Measurements from ENCODE around the gene SPATS2L. TPM values are rescaled to one million over a fixed set of nuclear protein-coding genes. Genes with fewer than 3 reads are reported as not detected.

Gene SPATS2L
- total RNA-seq, 3 donors from 2014 or later: 61.3 to 67.5 (median 64.5) TPM

- Histone ChIP-seq H3K27me3 (no peaks in the 10 kb centered on the region), H3K4me3 (no peak overlapping the region), H3K4me1 (no peaks in the 10 kb centered on the region), H3K9me3 (no peaks in the 10 kb centered on the region), H3K27ac (no peak overlapping the region), H3K36me3 (no peaks in the 10 kb centered on the region)
- intact Hi-C loops (cut with DNase I; ENCODE audit: low total_unique reads): no loop called here
- TF ChIP-seq POLR2A (IDR thresholded peaks at IDR 0.05): no peak
- no peak for TF ChIP-seq CTCF (IDR thresholded peaks at IDR 0.05)
- TF ChIP-seq POLR2AphosphoS5 (IDR thresholded peaks at IDR 0.05): no peak
- no peak for DNase-seq (ENCODE audit: low spot score in 2 of 2)
These were observed 147.5 kb downstream of the SPATS2L start for GRCh38 chr2:200453853-200454534.

GRCh38 chr2:200454927-200455801 lies 148.7 kb downstream of the SPATS2L start:
- intact Hi-C loops (cut with DNase I; ENCODE audit: low total_unique reads): no loop called here
- no peak for DNase-seq (ENCODE audit: low spot score in 2 of 2)
- no peak overlapping the region for H3K27ac ChIP-seq
- no peaks in the 10 kb centered on the region for H3K9me3 ChIP-seq
- H3K36me3 ChIP-seq: no peaks in the 10 kb centered on the region
- TF ChIP-seq POLR2AphosphoS5 (IDR thresholded peaks at IDR 0.05) (no peak), CTCF (IDR thresholded peaks at IDR 0.05) (no peak), POLR2A (IDR thresholded peaks at IDR 0.05) (no peak)
- no peaks in the 10 kb centered on the region for H3K4me1 ChIP-seq
- no peaks in the 10 kb centered on the region for H3K27me3 ChIP-seq
- H3K4me3 ChIP-seq: no peak overlapping the region

GRCh38 chr2:200455958-200456421 lies 149.5 kb downstream of the SPATS2L start:
- TF ChIP-seq POLR2AphosphoS5 (IDR thresholded peaks at IDR 0.05) (no peak), POLR2A (IDR thresholded peaks at IDR 0.05) (no peak), CTCF (IDR thresholded peaks at IDR 0.05) (no peak)
- Histone ChIP-seq H3K36me3 (no peaks in the 10 kb centered on the region), H3K4me1 (no peaks in the 10 kb centered on the region), H3K27ac (no peak overlapping the region), H3K27me3 (no peaks in the 10 kb centered on the region), H3K9me3 (no peaks in the 10 kb centered on the region), H3K4me3 (no peak overlapping the region)
- DNase-seq (ENCODE audit: low spot score in 2 of 2): no peak
- intact Hi-C loops (cut with DNase I; ENCODE audit: low total_unique reads): no loop called here

GRCh38 chr2:200456567-200456966 lies 150.1 kb downstream of the SPATS2L start:
- no peaks in the 10 kb centered on the region for H3K9me3 ChIP-seq
- no peak for DNase-seq (ENCODE audit: low spot score in 2 of 2)
- no peaks in the 10 kb centered on the region for H3K27me3 ChIP-seq
- no peak overlapping the region for H3K4me3 ChIP-seq
- intact Hi-C loops (cut with DNase I; ENCODE audit: low total_unique reads): no loop called here
- H3K27ac ChIP-seq: no peak overlapping the region
- no peaks in the 10 kb centered on the region for H3K36me3 ChIP-seq
- H3K4me1 ChIP-seq: no peaks in the 10 kb centered on the region
- TF ChIP-seq CTCF (IDR thresholded peaks at IDR 0.05) (no peak), POLR2A (IDR thresholded peaks at IDR 0.05) (no peak), POLR2AphosphoS5 (IDR thresholded peaks at IDR 0.05) (no peak)

GRCh38 chr2:200459101-200459500 lies 152.6 kb downstream of the SPATS2L start:
- TF ChIP-seq POLR2A (IDR thresholded peaks at IDR 0.05) (no peak), POLR2AphosphoS5 (IDR thresholded peaks at IDR 0.05) (no peak), CTCF (IDR thresholded peaks at IDR 0.05) (no peak)
- DNase-seq (ENCODE audit: low spot score in 2 of 2): no peak
- no peaks in the 10 kb centered on the region for H3K27me3 ChIP-seq
- no peaks in the 10 kb centered on the region for H3K4me1 ChIP-seq
- H3K9me3 ChIP-seq: no peaks in the 10 kb centered on the region
- H3K36me3 ChIP-seq: no peaks in the 10 kb centered on the region
- intact Hi-C loops (cut with DNase I; ENCODE audit: low total_unique reads): no loop called here
- no peak overlapping the region for H3K27ac ChIP-seq
- no peak overlapping the region for H3K4me3 ChIP-seq

All from breast epithelium (tissue), 4 donors.